ENCODE data around the gene TRIM2.
"Not testable (repeated sequence)": the region's sequence is repeated elsewhere in the genome, so short reads cannot be mapped to it uniquely, and the experiment has no call there.

The TRIM2 gene

GRCh38 chr4:153189016-153189801 is 15.0 kb upstream of the TRIM2 start:
- no peak for DNase-seq (ENCODE audit: low spot score)

GRCh38 chr4:153191795-153192363 is 12.4 kb upstream of the TRIM2 start:
- DNase-seq (ENCODE audit: low spot score): no peak

DNA sequence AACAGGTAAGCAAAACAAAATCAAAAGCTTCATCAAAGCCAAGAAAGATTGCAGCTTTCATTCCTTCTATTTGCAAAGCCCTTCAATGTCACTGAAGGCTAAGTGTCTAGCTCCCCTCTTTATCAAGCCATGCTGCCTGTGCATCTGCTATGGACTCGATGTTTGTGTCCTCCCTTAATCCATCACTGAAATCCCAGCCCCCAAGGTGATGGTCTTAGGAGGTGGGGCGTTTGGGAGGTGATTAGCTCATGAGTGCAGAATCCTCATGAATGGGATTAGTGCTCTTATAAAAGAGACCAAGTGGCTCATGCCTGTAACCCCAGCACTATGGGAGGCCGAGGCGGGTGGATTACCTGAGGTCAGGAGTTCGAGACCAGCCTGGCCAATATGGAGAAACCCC is 6.9 kb upstream of the TRIM2 start:
- no peak for DNase-seq (ENCODE audit: low spot score)

DNA sequence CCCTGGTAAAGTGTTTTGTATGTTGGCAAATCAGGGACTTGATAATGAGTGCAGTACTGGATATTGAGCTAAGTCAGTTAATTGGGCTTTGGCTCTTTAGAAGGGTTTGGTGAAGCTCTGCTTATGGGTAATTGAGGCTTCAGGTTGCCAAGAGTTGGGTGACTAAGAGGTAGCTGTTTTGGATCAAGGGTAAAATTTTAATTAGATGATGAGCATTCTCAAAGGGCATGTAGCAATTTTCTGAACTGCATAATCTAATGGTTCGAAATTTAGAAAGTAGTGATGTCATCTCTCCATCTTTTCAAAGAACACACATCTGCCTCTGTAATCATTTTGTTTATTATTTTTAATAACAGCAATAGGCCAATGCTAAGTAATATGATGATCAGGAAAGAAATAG is 5.5 kb upstream of the TRIM2 start:
- no peak for DNase-seq (ENCODE audit: low spot score)

DNA sequence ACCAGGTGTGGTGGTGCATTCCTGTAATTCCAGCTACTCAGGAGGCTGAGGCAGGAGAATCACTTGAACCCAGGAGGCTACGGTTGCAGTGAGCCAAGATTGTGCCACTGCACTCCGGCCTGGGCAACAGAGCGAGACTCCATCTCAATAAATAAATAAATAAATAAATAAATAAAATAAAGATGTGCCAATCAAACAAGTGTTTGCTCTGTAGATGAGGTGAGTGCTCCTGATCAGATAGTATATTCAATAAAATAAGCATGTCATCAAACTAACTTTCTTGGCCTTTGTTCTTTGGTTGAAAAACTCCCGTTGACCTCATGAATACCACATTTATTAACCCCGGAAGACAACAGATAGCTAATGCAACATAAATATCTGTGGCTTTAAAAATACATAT is 497 bp upstream of the TRIM2 start:
- DNase-seq (ENCODE audit: low spot score): not testable (repeated sequence)

GRCh38 chr4:153204728-153205648 is 745 bp downstream of the TRIM2 start:
- no peak for DNase-seq (ENCODE audit: low spot score)

- DNase-seq (ENCODE audit: low spot score): no peak
Measured at GRCh38 chr4:153205757-153206156, 1.5 kb downstream of the TRIM2 start.

DNA sequence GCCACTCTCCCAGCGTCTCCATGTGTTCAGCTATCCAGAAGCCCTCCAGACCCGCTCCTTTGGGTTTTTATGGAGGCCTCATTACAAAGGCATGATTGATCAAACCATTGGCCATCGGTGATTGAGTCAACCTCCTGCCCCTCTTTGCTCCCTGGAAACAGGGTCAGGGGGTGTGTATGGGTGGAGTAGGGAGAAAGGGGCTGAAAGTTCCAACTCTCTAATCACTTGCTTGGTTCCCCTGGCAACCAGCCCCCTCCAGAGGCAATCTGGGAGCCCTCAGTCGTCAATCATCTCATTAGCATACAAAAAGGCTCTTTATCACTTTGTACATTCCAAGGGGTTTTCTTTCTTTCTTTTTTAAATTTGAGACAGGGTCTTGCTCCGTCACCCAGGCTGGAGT is 2.3 kb downstream of the TRIM2 start:
- DNase-seq (ENCODE audit: low spot score): no peak

- no peak for DNase-seq (ENCODE audit: low spot score)
Measured at GRCh38 chr4:153207027-153207426, 2.8 kb downstream of the TRIM2 start.

- DNase-seq (ENCODE audit: low spot score): peak; percentile 9
Measured at GRCh38 chr4:153207567-153207966, 3.3 kb downstream of the TRIM2 start.

- DNase-seq (ENCODE audit: low spot score): no peak
Measured at GRCh38 chr4:153209410-153209809, 5.2 kb downstream of the TRIM2 start.

DNA sequence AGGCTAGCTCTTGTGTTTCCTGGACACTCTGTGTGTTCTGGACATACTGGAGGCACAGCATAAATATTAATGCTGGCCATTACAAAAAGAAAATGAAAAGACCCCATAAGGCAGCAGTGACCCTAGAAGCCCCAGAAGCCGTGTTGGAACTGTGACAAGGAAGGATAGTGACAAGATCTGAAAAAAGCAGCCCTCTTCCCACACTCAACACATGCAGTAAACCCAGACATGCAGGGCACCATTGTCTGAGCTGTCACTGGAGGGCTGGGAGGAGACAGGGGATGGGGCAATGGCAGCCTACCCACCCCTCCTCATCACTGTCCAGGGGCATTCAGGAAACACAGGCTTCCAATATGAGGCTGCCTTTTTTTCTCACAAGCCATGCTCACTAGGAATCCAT is 6.5 kb downstream of the TRIM2 start:
- no peak for DNase-seq (ENCODE audit: low spot score)

DNA sequence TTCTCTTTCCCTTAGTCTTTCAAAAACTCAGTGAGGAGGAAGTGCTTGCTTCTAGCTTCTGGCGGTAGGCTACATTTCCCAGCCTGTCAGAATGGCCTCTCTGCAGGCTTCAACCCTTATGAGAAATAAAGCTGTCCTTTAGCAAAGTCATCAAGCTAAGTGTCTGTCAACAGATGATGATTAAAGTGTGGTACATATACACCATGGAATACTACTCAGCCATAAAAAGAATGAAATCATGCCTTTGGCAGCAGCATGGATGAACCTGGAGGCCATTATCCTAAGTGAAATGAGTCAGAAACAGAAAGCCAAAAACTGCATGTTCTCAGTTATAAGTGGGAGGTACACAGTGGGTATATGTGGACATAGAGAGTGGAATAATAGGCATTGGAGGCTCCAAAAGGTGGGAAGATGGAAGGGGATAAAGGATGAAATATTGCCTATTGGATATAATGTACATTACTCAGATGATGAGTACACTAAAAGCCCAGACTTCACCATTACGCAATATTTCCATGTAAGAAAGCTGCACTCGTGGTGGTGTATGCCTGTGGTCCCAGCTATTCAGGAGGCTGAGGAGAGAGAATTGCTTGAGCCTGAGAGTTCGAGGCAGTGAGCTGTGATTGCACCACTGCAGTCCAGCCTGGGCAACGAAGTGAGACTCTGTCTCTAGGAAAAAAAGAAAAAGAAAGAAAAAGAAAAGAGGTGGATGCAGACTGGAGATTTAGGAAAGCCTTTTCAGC is 7.9 kb downstream of the TRIM2 start:
- DNase-seq (ENCODE audit: low spot score): no peak

DNA sequence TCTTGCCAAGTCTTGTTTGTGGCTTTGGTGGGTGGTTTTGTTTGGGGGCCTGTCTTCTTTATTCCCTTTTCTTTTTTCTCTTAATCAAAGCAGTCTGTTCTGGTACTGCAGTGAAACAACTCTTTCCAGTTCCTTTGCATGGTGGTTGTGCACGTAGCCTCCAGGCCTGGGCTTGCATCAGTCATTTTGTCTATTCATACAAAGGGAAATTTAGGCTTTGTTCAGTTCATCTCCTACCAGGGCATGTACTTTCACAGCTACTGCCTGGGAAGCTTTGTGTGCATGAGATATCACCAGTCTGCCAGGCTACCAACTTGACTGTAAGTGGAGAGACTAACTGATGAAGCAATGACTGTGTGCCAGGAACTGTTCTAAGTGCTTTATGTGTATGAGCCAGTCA is 8.5 kb downstream of the TRIM2 start:
- no peak for DNase-seq (ENCODE audit: low spot score)

DNA sequence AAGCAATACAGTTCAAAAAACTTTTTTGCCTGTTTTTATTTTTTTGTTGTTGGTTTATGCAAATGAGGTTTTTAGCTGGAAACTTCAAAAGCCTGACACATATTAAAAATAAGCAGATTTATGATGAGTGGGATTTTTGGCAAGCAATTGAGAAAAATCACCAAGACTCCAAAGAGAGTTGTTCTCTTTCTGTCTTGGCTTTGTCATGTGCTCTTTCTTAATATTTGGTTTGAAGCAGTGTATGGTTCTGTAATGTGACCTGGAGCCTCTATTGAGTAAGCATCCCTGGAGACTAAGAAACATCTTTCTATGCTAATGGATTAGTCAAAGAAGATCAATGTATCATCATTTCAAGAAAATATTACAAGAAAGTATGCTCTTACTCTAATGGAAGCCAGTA is 11.7 kb downstream of the TRIM2 start:
- no peak for DNase-seq (ENCODE audit: low spot score)

- no peak for DNase-seq (ENCODE audit: low spot score)
Measured at GRCh38 chr4:153216546-153216945, 12.3 kb downstream of the TRIM2 start.

DNA sequence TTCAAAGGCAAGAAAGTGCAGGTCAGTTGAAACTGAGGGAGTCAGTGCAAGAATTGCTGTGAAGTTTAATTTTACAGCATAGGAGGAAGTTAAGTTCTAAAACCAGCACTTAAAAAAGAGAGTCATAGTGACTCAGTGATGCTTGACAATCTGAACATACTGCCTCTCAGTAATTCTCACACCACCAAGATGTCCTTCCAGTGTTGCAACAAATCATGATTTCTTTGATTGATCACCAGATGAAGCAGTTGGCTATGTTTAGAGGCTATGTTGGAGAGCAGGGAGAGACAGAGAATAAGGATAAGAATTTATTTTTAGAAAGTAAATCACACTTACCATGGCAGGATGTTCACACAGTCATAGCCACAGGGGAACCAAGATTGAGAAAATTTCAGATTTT is 13.2 kb downstream of the TRIM2 start:
- no peak for DNase-seq (ENCODE audit: low spot score)

GRCh38 chr4:153218961-153219360 is 14.7 kb downstream of the TRIM2 start:
- DNase-seq (ENCODE audit: low spot score): no peak

GRCh38 chr4:153220682-153221395 is 16.6 kb downstream of the TRIM2 start:
- no peak for DNase-seq (ENCODE audit: low spot score)

GRCh38 chr4:153221783-153222706 is 17.8 kb downstream of the TRIM2 start:
- peak; percentile 73 for DNase-seq (ENCODE audit: low spot score)

Data from SK-N-DZ (cell line).